Activated CD8-positive, alpha-beta memory T cell treated with anti-CD3 and anti-CD28 coated beads, Interleukin-2, amount 50 U/mL, for 24 hours (primary cell): ENCODE results near the gene NAALADL2.
"Not testable (repeated sequence)": the region's sequence is repeated elsewhere in the genome, so short reads cannot be mapped to it uniquely, and the experiment has no call there.

Experiments
- DNase-seq: peaks from one replicate; pipeline ENCODE4 v3.0.0-alpha.2; 2020; ENCODE audit errors: extremely low read depth

Gene NAALADL2

DNA sequence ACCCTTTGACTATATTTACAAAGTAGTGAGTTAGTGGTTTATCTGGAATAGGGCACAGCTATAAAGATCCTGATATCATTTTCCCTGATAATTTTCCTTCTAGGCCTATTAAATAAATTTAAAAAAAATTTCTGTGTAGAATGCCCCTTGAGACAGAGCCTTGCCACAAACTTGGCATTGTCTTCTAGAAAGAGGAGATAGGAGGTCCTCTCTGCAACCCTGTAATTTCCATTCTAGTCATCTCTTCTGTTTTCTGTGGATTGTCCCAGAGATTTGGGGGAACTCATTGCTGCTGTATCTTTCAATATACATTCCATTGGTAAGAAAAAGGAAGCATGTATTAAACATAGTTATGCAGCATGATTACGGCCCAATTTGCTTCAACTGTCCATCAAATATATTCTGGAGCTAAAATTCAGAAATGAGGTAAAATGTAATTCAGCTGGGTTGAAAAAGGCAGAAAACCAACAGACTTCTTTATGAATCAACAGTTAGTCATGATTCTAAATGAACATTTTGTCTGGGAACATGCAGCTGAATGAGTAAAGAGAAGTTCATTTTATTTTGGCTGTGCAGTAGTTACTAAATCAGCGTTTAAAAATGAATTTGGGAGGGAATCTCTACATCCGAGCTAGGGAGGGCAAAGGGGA lies 401.1 kb downstream of the NAALADL2 start:
- no peak for DNase-seq

DNA sequence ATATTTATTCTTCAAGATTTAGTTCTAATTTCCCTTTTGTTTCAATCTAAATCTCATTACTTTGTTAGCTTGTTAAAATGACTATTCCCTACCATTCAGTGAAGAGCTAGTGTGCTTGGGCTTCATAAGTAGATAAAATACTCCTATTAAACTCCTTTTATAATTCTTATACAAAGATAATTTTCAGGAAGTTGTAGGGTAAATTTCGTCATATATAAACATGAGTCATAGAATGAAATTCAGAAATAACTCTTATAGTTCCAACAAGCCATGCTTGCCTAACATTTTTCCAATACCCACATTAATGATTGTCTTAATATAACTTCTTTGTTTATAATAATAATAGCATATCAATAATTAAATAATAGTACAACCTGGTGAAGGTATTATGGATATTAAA lies 407.3 kb downstream of the NAALADL2 start:
- DNase-seq, result no peak

DNA sequence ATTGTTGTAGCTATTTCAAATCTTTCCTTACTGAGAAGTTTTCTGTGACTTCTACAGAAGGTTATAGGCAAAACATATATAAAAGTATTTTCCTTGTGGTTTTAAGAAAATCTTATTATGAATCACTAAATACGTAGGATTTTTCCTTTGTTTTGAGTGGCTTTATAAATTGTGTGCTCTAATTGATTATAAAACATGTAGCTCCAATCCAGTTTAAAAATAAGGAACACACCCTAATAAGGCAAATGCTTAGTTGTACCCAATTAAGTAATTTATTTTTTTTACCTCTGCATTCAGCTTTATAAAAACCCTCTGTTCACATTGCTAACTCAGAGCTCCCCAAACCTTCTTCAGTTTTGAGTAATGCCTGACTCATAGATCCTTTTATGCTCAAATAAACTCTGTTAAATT lies 408.0 kb downstream of the NAALADL2 start:
- no peak for DNase-seq

DNA sequence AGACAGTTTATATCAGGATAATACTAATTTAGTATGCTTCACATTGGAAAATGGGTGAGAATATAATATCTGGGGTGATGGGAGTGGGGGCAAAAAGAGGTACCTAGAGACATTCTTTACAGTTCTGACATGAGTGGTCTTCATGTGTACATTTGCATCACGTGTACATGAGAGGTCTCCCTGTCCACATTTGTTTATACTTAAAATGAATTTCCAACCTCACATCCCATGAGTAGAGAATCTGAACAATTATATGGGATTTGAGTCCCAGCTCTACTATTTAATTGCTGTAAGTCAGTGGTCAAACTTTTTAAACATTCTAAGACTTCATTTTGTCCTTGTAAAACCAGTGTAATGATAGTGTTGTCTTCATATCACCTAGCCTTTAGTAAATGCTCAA lies 408.4 kb downstream of the NAALADL2 start:
- DNase-seq, result no peak

DNA sequence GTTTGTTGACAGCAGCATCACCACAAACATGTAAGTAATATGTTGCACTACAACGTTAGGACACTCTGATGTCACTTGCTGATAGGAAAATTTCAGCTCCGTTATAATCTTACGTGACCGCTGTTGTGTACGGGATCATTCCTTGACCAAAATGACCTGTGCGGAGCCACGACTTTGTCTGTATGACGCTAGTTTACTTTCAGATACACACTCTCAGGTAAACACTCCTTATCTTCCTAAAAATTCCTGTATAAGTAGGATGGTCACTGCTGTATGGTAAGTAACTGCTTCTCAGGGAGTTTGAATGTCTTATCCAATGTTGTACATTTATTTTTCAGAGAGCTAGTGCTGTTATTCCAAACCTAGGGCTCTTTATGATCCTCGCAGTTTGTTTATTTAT lies 410.3 kb downstream of the NAALADL2 start:
- no peak for DNase-seq

DNA sequence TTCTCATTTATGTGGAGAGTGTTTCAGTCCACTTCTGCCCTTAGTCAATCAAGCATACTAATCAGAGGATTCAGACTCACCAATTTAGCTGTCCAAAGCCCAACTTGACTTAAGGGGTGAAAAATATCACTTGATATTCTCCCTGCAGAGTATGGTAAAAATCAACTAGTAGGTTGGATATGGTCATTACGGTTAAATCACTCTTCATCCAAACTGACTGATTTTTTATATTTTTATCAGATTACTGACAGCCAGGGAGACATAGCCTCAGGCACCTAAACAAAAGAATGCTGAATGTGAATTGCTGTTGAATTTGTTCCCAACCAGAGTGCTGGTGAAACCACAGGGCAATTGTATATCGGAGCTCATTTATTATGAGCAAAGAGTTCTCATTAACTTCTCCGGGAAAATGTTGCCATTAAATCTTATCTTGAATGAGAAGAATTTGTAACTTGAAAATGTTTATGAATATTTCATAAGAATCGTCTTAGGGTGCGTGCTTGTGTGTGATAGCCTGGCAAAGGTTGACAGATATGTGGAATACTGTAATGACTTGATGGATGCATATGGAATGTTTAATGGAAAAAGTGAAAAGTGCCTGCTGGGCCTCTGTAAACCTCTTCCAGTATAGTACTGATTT lies 411.2 kb downstream of the NAALADL2 start:
- no peak for DNase-seq

DNA sequence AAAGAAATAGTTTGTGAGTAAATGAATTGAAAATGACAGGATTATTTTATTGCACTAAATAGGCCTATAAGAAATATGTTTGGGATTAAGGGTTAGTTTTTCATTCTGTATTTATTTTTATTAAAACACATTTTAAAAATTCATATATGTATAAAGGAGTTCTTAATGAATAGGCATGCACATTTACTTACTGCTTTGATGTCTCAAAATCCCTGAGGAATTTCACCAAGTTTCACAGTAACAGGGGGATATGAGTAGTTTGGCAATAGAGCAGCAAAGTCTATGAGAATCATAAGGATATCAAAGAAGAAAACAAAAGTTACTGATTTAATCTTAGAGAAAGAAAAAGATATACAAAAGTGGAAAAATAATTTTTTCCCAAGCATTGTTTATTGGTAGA lies 411.7 kb downstream of the NAALADL2 start:
- DNase-seq, result no peak

DNA sequence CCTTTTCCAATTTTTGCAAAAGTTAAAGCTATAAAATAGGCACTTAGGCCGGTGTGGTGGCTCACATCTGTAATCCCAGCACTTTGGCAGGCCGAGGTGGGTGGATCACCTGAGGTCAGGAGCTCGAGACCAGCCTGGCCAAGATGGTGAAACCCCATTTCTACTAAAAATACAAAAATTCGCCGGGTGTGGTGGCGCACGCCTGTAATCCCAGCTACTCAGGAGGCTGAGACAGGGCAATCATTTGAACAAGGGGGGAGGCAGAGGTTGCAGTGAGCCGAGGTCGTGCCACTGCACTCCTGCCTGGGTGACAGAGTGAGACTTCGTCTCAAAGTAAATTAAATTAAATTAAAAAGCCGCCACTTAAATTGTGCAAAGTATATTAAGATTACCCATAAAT lies 412.3 kb downstream of the NAALADL2 start:
- DNase-seq, result not testable (repeated sequence)

DNA sequence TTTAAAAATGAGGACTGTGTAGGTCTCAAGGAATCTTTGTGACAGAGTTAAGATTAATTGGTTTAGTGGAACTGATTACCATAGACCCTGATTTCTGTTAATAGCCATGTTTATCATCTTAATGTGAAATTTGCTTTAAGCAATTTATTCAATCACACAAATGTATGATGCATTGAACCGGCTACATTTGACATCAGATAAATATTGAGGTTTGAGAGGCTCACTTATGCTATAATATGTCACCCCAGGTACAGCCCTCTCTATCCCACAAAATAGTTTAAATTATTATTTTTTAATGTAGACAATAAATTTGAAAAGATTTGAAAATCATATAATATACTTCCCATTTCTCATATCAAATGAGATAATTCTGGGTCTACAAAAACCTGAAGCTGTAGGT lies 413.3 kb downstream of the NAALADL2 start:
- DNase-seq, result no peak

DNA sequence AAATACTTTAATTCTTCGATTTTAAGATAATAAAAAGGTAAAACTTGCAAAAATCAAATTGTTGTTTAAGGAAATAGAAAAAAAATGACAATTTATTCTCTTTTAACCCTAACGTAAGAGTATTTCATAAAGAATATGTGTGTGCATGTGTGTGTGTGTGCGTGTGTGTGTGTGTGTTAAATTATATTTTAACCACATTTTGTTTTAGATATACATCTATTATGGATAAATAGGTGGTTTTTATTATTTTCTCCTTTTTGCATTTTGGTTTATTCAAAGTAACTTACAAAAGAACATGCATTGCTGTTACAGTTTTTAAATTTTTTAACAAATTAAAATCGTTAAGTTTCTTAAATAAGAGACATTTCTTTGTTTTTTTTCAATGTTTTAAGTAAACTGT lies 414.4 kb downstream of the NAALADL2 start:
- no peak for DNase-seq

DNA sequence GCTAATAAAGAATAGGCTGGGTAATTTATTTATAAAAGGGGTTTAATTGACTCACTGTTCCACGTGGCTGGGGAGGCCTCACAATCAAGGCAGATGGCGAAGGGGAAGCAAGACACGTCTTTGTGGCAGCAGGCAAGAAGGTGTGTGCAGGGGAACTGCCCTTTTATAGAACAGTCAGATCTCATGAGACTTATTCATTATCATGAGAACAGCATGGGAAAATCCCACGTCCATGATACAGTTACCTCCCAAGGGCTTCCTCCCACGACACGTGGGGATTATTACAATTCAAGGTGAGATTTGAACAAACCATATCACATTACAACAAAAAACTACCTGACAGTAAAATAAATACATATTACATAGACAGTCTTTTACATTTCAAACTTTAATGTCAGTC lies 414.9 kb downstream of the NAALADL2 start:
- DNase-seq, result no peak

DNA sequence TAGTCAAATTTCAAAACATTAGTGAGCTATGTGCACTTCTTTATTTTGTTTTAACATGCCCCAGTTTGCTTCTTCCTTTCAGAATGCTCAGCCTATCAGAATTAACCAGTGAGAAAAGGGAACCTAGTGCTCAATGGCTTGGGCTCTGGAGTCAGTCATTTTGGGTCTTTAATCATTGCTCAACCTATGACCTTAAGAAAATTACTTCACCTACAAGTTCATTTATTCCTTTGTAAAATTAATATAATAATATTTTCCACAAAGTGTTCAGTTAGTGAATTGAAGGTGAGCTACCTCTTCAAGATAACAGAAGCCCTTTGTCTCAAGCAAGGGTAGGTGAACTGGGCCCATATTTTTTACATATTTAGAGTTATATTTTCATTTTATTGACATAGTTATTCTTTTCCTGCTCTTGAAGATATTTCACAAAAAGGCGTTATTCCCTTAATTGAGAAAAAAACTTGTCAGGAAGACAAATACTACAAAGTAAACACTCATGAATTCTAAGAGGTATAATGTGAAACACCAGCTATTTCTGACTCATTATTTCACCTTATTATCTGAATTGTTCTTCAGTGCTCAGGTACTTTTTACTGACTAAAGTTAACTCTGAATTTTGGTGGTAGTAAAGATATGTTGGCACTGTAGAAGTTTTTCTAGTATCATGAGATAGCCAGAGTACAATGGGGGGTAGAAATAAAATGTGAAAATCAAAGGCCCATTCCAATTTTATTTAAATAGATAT lies 415.5 kb downstream of the NAALADL2 start:
- no peak for DNase-seq

DNA sequence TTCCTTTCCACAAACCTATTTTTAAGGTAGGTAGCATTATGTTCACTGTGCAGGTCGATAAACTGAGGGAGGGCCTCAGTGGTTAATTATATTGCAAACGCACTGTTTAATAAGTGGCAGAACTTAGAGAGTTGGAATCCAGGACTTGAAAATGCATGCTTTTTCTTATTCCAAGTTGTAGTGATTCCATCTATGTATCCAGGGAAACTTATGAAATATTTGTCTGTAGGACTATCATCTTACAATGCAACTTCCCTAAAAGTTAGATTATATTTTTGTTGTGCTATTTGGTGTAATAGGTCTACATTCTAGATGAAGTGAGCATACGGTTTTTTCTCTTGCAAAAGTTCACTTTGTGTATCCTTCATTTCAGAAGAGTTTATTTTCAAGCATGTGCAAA lies 419.5 kb downstream of the NAALADL2 start:
- DNase-seq, result no peak

DNA sequence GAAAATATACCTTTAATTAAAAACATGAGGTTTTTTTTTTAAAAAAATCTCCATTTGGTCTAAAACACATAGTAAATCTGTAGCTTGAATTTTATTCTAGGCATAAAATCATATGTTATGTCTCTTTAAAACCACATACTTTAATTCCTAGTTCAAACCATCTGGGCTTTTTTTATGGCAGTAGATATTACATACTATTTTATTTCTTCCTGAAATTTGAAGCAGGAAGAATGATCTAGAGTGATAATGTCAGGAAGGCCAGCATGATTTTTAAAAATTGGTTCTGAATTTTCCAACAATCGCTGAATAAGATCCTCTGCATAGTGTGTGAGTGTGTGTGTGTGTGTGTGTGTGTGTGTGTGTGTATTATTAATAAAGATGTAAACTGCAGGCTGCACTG lies 420.3 kb downstream of the NAALADL2 start:
- no peak for DNase-seq

DNA sequence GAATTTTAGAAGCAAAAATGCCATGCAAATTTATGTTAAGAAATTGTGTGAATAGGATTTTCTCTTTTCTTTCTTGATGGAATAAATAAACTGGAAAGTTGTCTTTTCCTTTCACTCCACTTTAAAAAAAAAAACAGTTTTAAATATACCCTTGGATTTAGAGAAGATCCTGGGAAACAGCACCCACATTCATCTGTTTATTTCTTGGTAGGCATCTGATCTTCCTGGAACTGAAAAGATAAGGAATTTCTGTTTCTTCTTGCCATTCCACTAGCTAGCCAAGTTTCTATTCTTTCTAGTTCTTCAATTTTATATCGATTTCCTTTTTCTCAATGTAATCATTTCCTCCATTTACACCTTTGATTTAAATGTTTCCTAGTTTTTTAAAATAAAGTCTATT lies 420.8 kb downstream of the NAALADL2 start:
- DNase-seq, result no peak

DNA sequence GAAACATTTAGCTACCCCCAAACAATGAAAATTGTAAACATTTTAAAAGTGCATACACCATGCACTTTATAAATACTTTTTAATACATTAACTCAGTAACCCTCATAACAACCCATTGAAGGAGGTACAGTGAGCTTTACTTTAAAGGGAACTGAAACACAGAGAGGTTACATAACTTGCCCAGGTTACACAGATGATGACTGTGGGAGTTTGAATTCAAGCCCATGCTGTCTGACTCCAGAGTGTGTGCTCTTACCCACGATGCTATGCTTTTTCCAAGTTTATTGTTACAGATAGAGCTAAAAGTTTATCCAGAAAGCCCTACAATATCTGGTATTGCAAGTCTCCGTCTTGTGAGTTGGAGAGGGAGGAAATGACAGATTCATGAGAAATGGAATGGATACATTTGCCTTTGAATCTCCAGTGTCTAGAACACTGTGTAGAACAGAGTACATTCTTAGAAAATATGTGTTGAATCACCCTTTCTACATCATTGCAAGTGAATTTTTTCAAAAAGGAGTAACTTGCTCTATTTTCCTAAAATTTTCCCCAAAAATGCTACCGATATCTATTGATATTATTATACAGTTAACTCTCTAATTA lies 428.3 kb downstream of the NAALADL2 start:
- no peak for DNase-seq

DNA sequence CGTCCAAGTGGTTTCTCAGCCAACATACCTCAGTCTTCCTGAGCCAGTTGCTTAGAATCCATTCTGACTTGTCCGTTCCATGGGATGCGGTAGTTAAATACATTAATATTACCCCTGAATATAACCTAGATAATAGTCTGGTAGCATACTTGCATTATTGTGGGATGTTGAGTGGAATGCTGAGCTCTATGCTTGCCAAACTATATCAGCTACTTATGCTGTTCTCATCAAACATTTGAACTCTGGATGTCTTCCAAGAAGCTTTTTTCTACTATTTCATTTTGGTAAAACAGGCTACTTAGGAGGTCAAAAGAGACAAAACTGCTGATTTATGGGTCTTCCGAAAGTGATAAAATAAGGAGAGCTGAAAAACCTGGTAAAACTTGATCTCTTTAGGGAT lies 429.5 kb downstream of the NAALADL2 start:
- DNase-seq, result no peak

DNA sequence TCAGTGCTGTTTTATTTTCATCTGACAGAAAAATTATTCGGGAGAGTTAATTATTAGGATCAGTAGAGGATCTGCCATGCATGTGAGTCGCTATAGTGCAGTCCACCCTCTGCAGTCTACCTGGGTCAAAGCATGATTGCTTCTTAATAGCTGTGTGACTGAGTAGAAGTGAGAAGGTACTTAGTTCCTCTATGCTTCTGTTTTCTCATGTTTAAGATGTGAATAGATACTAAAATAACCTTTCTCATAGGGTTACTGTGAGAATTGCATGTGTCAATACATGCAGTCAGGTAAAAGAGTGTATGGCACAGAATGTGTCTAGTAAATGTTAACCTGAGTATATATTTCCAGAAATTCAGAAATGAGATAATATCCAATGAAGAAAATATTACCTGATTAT lies 435.7 kb downstream of the NAALADL2 start:
- no peak for DNase-seq

DNA sequence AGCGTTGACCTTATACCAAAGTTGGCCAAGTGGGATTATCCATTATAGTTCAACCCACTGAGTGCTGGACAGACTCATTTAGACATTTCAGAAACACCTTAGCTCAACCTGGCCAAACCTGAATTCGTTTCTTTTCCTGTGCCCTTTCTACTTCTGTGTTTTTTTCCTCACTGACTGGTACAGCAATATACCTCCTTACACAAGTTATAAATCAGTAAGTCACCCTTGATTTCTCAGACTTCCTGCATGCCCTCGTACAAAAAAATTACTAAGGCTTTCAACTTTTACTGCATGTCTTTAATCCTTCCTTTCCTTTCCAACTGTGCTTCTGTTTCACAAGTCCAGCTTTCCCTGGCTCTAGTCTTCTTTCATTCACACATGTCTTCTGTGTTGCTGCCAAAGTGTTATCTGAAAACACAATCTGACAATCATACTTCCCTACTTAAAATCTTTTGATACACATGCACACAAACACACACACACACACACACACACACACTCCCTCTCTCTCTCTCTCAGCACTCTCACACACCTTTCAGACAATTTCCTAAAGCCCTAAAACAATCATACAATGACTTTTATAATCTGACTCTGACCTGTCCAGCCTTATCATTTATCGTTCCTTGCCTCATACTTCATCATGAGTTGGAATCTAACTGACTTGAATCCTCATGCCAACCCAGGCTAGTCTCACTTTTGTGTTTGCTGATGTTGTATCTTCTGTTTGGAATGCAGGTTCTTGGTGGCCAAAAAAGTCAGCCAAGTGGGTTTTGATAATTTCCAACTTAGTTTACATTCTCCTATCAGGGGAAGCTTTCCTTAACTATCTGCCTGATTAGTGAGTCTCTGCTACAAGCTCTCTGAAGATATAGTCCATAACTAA lies 436.4 kb downstream of the NAALADL2 start:
- DNase-seq, result no peak

DNA sequence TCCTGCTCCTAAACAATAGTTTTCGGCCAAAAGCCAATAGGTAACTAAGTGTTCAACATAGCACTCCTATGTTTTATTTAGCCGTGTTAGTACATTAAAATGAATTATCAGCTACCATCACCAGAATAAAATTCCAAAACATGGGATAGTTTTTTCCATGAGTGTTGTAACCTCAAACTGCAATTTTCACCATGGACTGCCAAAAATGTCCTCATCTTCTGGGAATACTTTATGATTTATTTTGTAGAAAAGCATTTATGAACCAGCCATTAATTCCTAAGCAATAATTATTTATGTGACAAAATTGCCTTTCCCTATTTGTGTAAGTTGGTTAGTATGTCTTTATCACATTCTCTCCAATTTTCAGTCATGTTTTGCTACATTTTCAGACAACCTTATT lies 438.1 kb downstream of the NAALADL2 start:
- no peak for DNase-seq

DNA sequence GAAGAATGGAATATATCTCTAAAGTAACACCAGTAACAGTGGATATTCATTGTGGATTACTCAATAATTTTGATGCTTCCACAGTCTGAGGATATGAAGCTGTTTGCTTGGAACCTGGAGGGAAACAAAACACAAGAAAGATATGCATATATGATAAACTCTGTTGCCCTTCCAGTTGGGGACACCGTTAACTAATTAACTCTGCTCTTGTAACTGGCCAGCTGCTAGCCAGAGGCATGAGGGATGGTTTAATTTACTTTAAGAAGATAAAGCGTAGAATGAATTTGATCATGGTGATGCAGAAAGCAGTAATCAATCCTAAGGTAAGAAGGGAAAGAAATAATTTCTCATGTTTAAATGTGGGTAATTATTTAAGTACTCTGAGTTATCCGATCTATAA lies 442.6 kb downstream of the NAALADL2 start:
- no peak for DNase-seq

DNA sequence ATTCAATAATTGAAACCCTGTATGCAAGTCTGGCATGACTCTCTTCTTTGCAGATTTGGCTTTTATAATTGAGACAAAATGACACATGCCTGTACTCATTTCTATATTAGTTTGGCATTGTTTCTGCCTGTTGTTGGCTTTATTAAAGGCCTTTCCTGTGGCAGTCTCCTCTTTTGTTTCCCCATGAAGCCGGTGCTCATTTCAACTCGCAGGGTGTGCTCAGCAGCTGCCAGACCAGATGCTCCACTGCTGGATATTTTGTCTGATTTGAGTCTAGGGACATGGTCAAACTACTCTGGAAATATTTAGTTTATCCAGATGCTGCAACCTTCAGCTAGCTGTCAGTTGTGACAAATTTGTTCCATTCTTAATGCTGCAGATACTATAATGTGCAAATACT lies 445.3 kb downstream of the NAALADL2 start:
- DNase-seq, result no peak
